Measurements from ENCODE around the gene NCS1. TPM values are rescaled to one million over a fixed set of nuclear protein-coding genes. Genes with fewer than 3 reads are reported as not detected.

The NCS1 gene
- total RNA-seq, 1 donor from 2014 or later: 26.6 TPM

GRCh38 chr9:130173666-130173983 lies 1.4 kb downstream of the NCS1 start:
- TF ChIP-seq CTCF (IDR thresholded peaks at IDR 0.05; ENCODE audit: insufficient read depth, low read length, severe bottlenecking): no peak
- H3K27me3 ChIP-seq (ENCODE audit: control insufficient read depth, insufficient read depth, low read length): no peaks in the 10 kb centered on the region
- peaks cover 8% of the 10 kb centered on the region for H3K36me3 ChIP-seq (ENCODE audit: control insufficient read depth, insufficient read depth, low read length)
- H3K4me3 ChIP-seq (ENCODE audit: low read depth, low read length): peak overlapping the region; percentile 51
- FAIRE-seq: no peak
- DNase-seq (ENCODE audit: low read depth): no peak

- DNase-seq (ENCODE audit: low read depth) (no peak), FAIRE-seq (peak; percentile 72)
- Histone ChIP-seq H3K27me3 (ENCODE audit: control insufficient read depth, insufficient read depth, low read length) (no peaks in the 10 kb centered on the region), H3K36me3 (ENCODE audit: control insufficient read depth, insufficient read depth, low read length) (peaks cover 8% of the 10 kb centered on the region), H3K4me3 (ENCODE audit: low read depth, low read length) (no peak overlapping the region)
- no peak for TF ChIP-seq CTCF (IDR thresholded peaks at IDR 0.05; ENCODE audit: insufficient read depth, low read length, severe bottlenecking)
These were observed 1.8 kb downstream of the NCS1 start for GRCh38 chr9:130174025-130174424.

- no peak for TF ChIP-seq CTCF (IDR thresholded peaks at IDR 0.05; ENCODE audit: insufficient read depth, low read length, severe bottlenecking)
- no peak for FAIRE-seq
- peaks cover 8% of the 10 kb centered on the region for H3K36me3 ChIP-seq (ENCODE audit: control insufficient read depth, insufficient read depth, low read length)
- no peaks in the 10 kb centered on the region for H3K27me3 ChIP-seq (ENCODE audit: control insufficient read depth, insufficient read depth, low read length)
- no peak for DNase-seq (ENCODE audit: low read depth)
- H3K4me3 ChIP-seq (ENCODE audit: low read depth, low read length): no peak overlapping the region
These were observed 2.7 kb downstream of the NCS1 start for GRCh38 chr9:130174920-130175321.

- no peaks in the 10 kb centered on the region for H3K27me3 ChIP-seq (ENCODE audit: control insufficient read depth, insufficient read depth, low read length)
- peaks cover 8% of the 10 kb centered on the region for H3K36me3 ChIP-seq (ENCODE audit: control insufficient read depth, insufficient read depth, low read length)
- no peak for TF ChIP-seq CTCF (IDR thresholded peaks at IDR 0.05; ENCODE audit: insufficient read depth, low read length, severe bottlenecking)
- no peak for DNase-seq (ENCODE audit: low read depth)
- no peak overlapping the region for H3K4me3 ChIP-seq (ENCODE audit: low read depth, low read length)
- FAIRE-seq: peak; percentile 86
These were observed 3.2 kb downstream of the NCS1 start for GRCh38 chr9:130175355-130175754.

GRCh38 chr9:130176760-130177159 lies 4.6 kb downstream of the NCS1 start:
- H3K36me3 ChIP-seq (ENCODE audit: control insufficient read depth, insufficient read depth, low read length): peaks cover 8% of the 10 kb centered on the region
- no peaks in the 10 kb centered on the region for H3K27me3 ChIP-seq (ENCODE audit: control insufficient read depth, insufficient read depth, low read length)
- TF ChIP-seq CTCF (IDR thresholded peaks at IDR 0.05; ENCODE audit: insufficient read depth, low read length, severe bottlenecking): no peak
- H3K4me3 ChIP-seq (ENCODE audit: low read depth, low read length): no peak overlapping the region
- DNase-seq (ENCODE audit: low read depth) (no peak), FAIRE-seq (peak; percentile 28)

All from bronchial epithelial cell (primary cell).